GF-D8 (cell line): ENCODE measurements around the gene KRTAP12-2.

Source experiments
- DNase-seq: peaks from one replicate; lab custom pipeline; 2025; lab: John Stamatoyannopoulos, UW

KRTAP12-2 gene

GRCh38 chr21:44626673-44627143, 40.0 kb downstream of the KRTAP12-2 start, which contains the start of gene KRTAP10-9:
Gene KRTAP10-9, plus strand, starts transcription at chr21:44627093. Its CDS starts 79 bp downstream, at chr21:44627172.
- DNase-seq = no peak

- DNase-seq = no peak
These were observed 40.5 kb downstream of the KRTAP12-2 start for GRCh38 chr21:44626262-44626661.

GRCh38 chr21:44625756-44626155, 41.0 kb downstream of the KRTAP12-2 start:
- DNase-seq = no peak

- DNase-seq = no peak
These were observed 43.2 kb downstream of the KRTAP12-2 start for GRCh38 chr21:44623575-44623974.

- DNase-seq = no peak
These were observed 46.8 kb downstream of the KRTAP12-2 start for GRCh38 chr21:44619886-44620285.

GRCh38 chr21:44618909-44619308, 47.8 kb downstream of the KRTAP12-2 start:
- no peak for DNase-seq

- no peak for DNase-seq
These were observed 48.2 kb downstream of the KRTAP12-2 start for GRCh38 chr21:44618504-44618903.

- no peak for DNase-seq
These were observed 49.6 kb downstream of the KRTAP12-2 start for GRCh38 chr21:44617071-44617501.

GRCh38 chr21:44616591-44616926, 50.2 kb downstream of the KRTAP12-2 start:
- no peak for DNase-seq
